Glomerular endothelial cell (primary cell): ENCODE results near the gene PLAAT1. TPM values are rescaled to one million over a fixed set of nuclear protein-coding genes. Genes with fewer than 3 reads are reported as not detected.

Experiments
- total RNA-seq: library from RNA; depleted of rRNA; stranded (reverse); fragments of >200 nt; gene quantifications from 2 replicates; pipeline ENCODE4 v1.2.3, GENCODE V29; 2015

Gene PLAAT1
- total RNA-seq, 1 donor from 2014 or later, result 5.2 TPM

Other genes with a start within 250 kb of the PLAAT1 start
- gene ATP13A5, start 137.5 kb downstream of the PLAAT1 start, total RNA-seq, result not detected in 2 replicates